Right renal pelvis (tissue), 4 donors: Measurements from ENCODE around the gene TMEM132E. TPM values are rescaled to one million over a fixed set of nuclear protein-coding genes. Genes with fewer than 3 reads are reported as not detected.

Source experiments
- DNase-seq, 4 donors: peaks; one replicate each; pipeline ENCODE4 v3.0.0-alpha.2; 2013; ENCODE audit warnings: low read depth in 4 of 4, low spot score in 3 of 4, missing footprints in 1 of 4
- polyA plus RNA-seq, 4 donors: library from polyadenylated mRNA; unstranded; fragments of 120-200 nt; gene quantifications; one replicate each; pipeline ENCODE4 v1.2.1, GENCODE V29; 2013; ENCODE audit not compliant: insufficient read length in 4 of 4

TMEM132E gene
- polyA plus RNA-seq, 4 donors, result 2.3 to 4.0 (median 3.4) TPM

DNA sequence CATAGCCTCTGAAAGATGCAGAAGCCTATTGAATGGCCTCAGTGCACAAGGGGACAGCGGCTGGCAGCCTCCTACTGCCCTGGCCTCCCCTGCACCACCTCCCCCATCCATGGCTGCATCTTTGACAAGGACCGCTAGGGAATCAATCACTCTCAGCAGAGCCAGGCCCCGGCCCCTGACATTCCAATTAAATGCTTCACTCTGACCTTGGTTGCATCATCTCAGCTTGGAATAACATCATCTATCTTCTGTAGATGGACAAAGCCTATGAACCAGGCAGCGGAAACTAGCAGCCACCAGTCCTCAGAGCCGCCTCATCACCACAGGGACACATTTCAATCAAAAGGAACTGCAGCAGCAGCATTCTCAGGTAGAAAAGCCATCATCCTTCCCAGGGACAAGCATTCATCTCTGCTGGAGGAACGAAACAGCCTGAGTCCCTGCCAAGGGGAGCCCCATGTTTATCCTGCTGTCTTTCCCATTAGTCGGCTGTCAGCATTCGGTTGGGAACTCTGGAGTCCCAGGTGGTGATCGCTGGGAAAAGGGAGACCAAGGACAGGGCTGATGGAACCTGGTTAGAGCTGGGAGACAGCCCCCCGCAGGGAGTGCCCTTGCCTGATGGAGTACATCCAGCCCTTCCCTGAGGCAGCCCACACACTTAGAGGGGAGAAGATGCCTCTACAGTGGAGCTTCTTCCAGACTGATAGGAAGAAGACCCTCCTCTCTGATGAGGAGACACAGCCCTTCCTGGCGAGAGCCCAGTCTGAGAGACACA is 11.5 kb upstream of the TMEM132E start:
- no peak for DNase-seq

DNA sequence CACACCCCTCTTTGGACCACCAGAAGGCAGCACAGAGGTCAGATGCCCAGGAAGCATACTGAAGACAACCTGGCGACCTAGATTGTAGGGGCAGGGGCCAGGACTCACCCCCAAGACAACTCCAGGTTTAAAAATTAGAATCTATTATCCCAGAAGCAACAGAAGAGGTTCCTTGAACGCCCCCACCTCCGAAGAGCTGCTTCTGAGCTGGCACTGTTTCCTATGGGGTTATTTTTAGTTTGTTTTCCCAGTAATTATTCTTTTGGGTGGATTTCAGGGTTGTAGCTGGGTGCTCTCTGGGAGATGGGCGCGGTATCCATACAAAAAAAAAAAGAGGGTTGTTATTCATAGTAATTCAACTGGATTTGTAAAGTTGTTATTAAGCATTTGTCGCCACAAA is 10.4 kb upstream of the TMEM132E start:
- DNase-seq, result no peak

DNA sequence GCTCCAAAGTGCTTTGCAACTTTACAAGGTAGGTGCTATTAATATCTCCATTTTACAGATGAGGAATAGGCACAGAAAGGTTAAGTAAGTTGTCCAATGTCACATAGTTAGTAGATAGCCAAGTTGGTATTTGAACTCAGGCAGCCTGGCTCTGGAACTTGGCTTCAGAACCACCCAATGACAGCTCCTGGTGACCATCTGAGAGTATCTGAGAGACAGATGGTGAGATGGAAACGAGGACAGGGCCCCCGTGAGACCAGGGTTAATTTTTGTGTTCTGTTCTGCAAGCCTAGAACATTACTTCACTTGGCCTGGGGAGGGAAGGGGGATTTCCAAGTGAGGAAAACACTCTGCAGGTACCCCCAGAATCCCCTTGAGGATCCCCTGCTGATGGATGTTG is 9.8 kb upstream of the TMEM132E start:
- DNase-seq, result no peak

DNA sequence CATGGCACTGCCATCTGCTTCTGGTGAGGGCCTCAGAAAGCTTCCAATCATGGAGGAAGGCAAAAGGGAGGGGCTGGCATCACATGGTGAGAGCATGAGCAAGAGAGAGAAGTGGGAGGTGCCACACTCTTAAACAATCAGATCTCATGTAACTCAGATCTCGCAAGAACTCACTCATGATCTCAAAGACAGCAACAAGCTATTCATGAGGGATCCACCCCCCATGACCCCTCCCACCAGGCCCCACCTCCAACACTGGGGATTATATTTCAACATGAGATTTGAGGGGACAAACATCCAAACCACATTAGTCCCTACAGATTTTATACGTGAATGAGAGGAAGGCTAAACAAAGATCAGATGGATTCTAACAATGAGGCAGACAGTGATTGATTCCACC is 8.9 kb upstream of the TMEM132E start:
- DNase-seq, result no peak

DNA sequence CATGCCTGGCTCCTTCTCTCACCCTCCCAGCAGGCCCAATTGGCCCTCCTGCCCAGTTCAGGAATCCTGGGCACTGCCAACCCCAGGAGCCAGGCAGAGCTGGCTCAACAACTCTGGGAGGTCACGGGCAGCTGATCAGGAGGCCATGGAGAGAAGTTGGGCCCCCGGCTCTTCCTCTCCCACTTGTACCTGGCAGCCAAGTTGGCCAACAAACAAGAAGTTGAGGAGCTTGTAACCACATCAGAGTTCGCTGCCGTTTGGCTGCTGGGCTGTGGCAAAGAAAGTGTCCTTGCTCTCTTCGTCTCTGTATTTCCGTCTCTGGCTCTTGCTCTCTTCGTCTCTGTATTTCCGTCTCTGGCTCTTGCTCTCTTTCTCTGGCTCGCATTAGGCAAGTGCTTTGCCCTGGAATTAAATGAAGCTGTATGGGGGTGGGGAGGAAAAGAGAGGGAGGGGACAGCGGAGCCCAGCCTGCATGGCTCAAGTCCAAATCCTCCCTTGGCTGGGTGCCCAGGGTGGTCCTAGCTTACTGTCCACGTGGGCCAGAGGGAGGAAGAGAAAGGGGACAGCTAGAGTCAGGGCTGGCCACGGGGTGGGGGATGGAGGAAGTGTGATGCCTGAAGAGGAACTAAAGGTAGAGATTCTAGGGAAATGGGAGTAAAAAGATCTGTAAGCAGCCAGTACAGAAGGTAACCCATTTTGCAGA is 7.8 kb upstream of the TMEM132E start:
- DNase-seq, result no peak

DNA sequence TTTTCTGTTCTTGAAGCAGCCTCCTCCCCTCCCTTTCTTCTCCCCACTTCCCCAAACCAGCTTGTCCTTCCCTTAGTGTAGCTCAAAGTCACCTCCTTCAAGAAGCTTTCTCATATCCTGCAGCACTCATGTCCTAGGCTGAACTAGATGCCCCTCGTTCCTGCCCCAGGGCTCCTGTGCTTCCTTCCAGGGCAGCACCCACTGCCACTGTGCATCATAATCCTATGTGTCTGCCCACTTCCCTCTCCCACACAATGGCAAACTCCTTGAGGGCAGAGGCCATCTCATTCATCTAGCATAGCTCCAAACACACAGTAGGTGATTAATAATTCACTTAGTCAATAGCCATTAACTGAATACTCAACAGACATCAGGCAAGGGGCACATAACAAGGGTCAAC is 6.9 kb upstream of the TMEM132E start:
- DNase-seq, result no peak

DNA sequence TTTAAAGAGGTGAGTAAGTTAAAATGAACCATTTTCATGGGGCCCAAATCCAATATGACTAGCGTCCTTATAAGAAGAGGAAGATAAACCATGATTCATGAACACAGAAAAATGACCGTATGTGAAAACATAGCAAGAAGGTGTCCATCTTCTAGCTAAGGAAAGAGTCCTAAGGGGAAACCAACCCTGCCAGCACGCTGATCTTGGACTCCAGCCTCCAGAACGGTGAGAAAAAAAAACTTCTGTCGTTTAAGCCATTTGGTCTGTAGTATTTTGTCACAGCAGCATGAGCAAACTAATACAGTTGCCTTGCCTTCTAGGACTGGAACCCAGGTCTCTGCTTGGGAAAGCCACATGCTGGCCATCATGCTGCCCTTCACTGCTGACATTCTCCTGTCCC is 4.2 kb upstream of the TMEM132E start:
- DNase-seq, result no peak

DNA sequence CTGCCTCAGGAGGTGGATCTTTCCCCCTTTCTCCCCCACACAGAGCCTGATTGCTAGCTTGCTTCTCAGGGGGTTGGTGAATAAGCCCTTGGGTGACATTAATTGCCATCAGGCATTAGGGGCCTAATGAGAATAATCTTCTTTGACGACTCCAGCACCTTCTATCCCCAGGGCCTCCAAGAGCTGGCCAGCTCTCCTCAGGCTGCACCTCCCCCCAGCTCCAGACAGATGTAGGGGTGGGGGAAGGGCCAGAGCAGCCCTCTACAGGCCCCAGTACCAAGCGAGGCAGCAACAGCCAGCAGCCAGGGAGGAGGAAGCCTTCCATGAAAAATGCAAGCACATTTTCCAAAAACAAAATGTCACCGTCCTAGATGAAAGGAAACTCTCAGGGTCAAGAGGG is 1.4 kb upstream of the TMEM132E start:
- DNase-seq, result no peak

DNA sequence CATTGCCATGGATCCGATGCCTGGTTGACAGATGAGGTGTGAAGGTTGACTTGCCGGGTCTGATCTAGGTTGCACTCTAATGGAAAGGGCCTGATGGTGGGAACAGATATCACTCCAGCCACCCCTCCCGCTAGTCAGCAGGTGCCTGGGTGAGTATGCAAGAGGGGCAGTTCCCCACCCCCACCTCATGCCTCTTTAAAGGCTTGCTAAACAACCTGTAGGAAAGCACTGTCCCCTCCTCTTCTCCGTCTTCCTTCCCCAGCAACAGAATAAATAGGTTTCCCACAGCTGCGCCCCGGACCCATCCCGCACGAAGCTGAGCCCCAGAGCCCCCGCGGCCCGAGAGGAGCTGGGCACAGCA is 746 bp upstream of the TMEM132E start:
- DNase-seq, result no peak

DNA sequence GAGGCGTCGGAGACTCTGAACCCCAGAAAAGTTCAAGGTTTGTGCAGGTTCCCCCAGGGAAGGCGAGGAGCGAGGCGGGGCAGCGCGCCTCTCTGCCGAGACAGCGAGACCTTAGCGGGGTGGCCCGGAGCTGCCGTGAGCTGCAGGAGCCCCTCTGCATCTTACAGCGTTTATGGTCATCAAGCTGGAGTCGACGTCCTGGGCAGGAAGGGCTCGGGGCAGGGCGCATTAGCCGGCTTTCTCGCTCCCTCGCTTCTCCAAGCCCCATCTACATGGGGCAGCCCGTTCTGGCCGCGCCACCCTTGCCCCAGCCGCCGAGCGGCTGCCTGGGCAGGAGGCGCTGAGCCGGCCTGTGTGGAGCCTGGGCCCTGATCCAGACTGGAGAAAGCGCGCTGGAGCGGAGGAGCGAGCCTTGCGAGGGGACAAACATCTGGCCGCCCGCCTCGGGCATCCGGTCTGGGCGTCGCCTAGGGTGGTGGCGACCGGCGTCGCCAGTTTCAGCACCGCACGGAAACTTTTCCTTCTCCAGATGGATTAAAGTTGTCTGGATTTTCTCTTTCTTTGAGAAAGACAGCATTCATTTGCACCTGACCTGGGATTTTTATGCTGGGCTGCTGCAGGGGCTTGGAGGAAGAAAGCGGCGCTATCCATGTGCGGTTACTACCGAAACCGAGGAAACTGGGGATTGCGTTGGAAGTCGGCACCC is 750 bp downstream of the TMEM132E start:
- no peak for DNase-seq

DNA sequence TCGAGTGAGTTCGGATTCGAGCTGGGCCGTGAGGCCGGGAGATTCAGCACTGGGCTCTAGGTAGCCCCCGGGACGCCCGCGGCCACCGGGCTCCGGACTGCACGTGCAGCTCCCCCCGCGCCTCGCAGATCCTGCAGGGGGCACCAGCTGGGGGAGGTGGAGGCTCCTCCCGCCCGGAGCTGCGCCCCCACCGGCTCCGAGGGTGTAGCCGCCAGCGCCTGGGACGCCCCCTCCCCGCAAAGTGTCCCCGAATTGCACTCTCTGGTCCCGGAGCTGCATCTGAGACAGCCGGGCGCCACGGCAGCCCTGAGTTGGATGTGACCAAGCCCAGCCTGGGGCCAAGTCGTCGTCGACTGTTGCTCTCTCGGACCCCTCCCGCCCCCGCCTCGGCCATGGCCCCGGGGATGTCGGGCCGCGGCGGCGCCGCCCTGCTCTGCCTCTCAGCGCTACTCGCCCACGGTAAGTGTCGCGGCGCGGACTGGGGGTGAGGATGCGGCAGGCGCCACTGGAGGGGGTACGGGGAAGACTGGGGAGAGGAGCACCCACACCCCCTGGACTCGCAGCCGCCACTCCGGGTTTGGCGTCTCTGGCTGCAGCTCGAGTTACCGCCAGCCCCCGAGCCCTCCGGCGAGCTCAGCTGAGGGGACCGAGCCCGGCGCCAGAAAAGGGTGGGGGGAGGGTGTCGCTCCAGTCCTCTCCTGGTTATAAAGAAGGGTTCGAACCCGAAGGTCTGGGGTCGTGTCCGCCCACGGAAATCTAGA is 1.5 kb downstream of the TMEM132E start:
- DNase-seq, result no peak

DNA sequence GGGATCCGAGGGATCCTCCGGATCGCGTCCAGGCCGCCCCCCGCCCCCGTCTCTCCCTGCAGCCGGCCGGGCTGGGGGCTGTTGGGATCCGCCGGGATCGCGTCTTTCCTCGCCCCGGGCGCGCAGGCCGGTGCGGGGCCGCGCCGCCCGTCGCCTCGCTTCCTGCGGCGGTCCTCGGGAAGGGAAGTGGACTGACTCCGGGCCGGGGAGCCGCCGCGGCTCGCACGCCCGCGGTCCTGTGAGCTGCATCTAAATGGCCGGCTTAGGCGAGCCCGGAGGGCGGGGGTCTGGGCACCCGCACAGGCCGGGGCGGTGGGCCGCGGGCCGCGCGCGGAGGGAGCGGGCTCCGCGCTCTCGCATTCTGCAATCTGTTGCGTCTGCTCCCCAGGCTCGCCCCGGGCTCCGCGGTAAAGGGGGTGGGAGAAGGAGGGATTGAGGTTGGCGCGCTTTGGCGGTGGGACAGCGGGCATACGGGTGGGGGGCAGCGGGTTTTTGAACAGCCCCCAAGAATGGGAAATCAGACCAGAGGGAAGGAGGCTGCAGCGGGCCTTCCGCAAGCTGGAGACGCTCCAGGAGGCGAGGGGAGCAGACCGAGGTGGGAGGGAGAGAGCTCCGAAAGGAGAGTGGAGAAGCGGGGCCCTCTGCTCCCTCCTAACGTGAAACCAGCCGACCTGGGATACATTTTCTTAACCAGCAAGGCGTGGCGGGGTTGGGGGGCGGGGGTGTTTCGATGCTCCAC is 2.2 kb downstream of the TMEM132E start:
- DNase-seq, result no peak

DNA sequence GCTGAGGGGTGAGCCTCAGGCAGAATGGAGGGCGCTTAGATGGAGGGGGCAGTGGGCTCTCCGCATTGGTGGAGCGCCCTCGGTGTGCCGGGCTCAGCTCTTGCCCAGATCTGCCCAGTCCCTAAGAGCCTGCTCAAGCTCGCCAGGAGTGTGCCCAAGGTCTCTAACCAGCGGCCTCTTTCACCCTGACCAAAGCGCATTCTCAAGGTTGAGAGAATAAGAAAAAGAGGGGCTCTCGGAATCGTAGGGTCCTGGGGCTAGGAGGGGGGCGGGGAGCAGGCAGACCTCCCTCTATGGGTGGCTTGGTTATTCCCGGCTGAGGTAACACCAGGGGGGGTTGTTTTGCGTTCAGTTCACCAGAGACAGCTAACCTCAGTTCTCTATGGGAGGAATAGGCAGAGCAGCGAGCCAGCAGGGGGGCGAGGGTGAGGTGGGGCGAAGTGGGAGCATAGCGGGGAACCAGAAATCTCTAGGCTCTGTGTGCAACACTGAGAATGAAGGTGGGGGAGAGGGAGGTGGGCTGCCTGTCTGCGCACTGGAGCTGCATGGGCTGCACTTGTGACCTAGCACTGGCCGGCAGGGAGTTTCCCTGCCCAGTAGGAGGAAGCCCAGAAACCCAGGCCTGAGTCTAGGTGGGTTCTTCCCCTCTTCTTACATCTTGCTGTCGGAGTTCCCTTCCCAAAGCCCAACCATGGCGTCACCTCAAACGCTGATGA is 3.0 kb downstream of the TMEM132E start:
- DNase-seq, result no peak

DNA sequence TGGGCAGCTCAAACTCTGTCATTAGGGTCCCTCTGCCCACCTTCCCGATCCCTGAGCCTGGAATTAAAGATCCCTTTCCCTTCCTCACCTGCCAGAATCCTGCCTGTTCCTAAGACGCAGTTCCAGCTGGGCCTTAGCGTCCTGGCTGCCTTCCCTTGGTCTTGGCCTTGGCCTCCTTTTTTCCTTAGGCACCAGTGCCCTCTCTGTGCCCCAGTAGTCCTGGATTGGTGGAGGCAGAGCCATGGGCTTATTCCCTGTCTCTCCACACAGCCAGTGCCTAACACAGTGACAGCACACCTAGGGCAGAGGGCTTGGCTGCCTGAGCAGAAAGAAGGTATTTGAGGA is 3.5 kb downstream of the TMEM132E start:
- no peak for DNase-seq

DNA sequence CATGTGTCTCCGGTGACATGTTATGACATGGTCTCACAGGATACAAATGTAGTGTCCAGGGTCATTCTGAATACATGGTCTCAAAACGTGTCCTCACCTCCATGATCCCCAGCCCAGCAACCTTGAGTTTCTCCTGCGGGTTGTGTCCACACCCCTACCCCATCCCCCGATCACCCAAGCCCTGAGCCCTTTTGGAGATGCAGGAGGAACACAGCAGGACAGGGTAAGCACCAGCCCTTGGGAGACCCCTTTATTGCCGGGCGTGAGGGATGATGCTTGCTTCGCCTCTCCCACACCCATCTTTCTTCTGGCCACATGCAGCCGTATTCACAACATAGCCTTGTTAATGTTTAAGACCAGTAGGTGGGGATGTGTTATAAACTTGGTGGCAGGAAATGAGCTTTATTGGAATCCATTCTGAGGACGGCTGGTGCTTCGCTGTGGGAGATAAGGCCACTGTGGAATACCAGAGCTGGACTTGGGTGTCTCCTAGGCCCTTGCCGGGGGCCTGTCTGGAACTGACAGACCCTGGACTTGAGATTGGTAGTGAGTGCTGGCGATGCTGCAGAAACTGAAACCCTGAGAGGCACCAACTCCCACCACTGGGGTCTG is 5.5 kb downstream of the TMEM132E start:
- no peak for DNase-seq

DNA sequence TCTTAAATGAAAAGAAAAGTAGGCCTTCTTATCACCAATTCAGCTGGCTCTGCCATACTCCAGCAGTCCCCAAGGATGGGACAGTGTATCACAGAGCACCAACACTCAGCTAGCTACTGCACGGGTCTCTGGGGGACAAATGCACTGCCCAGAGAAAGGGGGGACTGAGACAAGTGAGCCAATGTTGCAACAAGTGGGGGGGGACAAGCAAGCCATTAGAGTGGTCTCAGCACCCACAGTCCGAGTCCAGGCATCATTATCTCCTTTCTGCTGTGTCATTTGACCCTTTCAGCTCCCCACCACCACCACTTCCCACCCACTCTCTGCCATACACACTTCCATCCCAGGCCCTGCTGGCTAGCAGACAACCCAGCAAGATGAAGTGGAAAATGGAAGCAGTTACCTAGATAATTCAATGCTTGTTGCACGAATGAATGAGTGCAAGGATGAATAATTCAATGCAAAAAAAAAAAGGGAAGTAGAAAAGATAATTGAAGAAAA is 7.0 kb downstream of the TMEM132E start:
- DNase-seq, result no peak

DNA sequence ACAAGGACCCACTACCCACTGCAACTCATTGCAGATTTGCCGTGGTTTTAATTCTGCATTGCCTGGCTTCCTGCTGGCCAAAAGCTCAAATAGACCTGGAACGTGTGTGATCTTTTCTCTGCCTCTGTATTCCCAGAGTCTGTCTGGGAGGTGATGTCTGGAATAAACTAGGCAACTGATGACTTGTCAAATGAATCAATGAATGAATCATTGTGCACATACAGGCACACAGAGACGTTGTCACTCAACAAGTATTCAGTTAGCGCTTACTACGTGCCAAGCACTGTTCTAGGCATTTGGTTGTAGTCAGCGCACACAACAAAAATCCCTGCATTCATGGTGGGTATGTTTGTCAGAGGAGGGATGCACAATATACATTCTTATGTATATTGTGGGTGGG is 8.9 kb downstream of the TMEM132E start:
- DNase-seq, result no peak

DNA sequence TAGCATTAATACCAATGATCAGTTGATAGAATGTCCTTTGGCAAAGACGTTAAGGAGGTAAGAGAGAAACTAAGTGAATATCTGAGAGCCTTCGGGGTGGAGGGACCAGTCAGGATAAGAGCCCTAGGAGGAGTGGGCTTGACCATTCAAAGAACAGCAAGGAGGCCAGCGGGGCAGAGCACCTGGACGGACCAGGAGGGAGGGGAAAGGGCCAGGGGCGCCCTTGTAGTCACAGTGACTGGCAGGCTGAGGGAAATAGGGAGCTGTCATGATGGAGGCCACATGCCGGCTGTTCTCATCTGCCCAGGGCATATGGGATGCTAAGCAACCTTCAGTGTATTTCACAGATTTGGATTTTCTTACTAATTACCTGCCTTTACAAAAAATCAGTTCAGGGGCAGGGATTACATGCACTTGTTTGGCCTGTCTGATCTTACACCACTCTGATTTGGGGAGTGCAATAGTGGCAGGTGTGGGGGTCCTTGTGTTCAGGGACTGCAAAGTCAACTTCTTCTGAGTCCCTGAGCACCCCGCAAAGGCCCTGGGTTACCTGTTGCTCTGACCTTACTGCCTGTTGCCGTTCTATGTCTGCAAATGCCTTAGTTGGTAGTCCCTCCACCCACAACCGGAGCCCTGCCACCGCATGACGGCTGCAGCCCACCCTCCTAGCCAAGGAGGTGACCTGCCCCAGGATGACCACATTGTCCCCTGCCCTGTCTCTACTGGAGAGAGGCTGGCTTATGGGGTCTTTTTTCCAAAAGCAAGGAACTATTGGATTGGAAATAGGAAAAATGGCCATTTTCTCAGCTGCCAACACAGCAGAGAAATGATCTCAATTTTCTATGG is 10.0 kb downstream of the TMEM132E start:
- DNase-seq, result no peak
